SK-MEL-5 (cell line): Measurements from ENCODE around the gene SPRYD3. TPM values are rescaled to one million over a fixed set of nuclear protein-coding genes. Genes with fewer than 3 reads are reported as not detected.
A peak's percentile ranks its signal among the peaks of the same experiment; 100 is the strongest.

Experiments
- DNase-seq: peaks from one replicate; pipeline ENCODE4 v3.0.0-alpha.2; 2016; ENCODE audit warnings: low read depth, low spot score
- in situ Hi-C: cut with HindIII; loops from 2 replicates; pipeline ENCODE4 v1.10.0; 2016; ENCODE audit warnings: low sequenced_read_pairs, high pct_unique_total_duplicates, low pct_unique_long_range_greater_than_20kb
- total RNA-seq: library from RNA; depleted of rRNA; stranded (reverse); fragments of >200 nt; shearing (Covaris generic); gene quantifications from 2 replicates; pipeline ENCODE4 v1.2.3, GENCODE V29; 2014

The SPRYD3 gene
- total RNA-seq, 1 experiment from 2014 or later, result 31.8 TPM

DNA sequence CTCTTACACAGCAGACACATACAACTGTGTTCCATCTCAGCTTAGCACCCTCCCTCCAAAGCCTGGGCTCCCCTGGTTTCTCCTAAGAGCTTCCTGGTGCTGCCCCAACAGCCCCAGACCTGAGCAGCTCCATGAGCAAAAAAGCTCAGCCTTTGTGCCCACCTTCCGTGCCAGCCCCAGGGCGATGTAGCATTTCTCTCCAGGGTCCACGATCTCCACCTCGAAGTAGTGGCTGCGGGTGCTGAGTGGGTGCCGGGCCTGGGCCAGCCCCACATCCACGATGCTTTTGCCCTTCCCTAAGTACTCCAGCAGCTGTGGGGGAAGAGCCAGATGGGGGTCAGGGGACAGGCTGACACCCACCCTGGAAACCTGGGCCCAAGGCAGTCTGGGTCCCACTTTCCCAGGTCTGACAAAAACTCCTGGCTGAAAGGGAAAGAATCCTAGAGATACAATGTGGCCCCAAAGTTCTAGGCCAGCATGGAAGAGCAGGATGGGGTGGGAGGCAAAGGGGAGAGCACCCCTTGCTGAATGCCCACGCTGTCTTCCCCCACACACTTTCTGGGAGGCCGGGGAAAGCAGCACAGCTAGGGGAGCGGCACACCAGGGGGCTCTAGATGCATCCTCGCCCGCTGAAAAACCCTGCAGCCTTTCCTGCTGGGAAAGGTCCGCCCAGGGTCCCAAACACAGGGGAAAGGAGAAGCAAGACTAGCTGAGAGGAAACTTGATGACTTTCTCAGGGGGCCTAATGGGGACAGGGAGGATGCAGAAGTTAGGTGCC lies 11.0 kb downstream of the SPRYD3 start:
- in situ Hi-C loops, result no loop called here

DNA sequence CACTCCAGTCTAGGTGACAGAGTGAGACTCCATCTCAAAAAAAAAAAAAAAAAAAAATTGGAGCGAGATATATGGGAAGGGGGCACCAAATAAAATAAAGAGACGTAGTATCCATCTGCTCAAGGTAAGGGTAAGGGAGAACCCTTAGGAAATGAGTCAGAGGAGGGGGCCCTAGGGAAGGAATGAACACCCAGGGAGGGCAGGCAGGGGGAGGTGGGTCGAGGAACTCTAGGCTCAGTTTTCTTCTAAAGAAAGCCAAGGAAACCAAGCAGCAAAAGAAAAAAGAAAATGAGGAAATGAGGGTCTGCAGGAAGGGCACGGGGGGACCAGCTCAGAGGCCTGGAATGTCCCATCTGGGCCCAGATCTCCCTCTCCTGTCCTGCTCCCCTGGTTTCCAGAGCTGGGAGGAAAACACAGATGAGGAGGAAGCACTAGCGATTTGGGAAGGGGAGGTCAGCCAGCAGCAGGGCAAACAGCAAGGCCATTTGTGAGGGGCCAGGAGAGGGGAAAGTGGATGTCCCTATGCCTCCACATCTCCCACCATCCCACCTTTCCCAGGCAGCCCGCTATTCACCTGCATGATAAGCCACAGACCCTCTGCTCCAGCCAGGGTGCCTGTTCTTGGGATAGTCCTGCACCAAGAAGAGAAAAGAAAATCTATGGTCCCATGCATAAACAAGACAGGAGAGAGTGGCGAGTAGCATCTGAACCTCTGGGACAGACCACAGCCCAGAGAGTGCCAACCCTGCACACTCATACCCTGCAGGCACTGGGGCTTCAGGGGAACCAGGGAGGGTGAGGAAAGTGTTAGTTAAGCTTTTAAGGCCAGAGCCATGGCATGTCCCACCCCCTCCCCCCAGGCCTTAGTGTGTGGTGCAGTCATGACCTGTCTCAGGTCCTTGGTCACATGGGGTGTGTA lies 11.9 kb downstream of the SPRYD3 start:
- DNase-seq, result no peak
- in situ Hi-C loops, result no loop called here

More for the DNA sequence above, 11.0 kb downstream of the SPRYD3 start:
- no peak for DNase-seq

DNA sequence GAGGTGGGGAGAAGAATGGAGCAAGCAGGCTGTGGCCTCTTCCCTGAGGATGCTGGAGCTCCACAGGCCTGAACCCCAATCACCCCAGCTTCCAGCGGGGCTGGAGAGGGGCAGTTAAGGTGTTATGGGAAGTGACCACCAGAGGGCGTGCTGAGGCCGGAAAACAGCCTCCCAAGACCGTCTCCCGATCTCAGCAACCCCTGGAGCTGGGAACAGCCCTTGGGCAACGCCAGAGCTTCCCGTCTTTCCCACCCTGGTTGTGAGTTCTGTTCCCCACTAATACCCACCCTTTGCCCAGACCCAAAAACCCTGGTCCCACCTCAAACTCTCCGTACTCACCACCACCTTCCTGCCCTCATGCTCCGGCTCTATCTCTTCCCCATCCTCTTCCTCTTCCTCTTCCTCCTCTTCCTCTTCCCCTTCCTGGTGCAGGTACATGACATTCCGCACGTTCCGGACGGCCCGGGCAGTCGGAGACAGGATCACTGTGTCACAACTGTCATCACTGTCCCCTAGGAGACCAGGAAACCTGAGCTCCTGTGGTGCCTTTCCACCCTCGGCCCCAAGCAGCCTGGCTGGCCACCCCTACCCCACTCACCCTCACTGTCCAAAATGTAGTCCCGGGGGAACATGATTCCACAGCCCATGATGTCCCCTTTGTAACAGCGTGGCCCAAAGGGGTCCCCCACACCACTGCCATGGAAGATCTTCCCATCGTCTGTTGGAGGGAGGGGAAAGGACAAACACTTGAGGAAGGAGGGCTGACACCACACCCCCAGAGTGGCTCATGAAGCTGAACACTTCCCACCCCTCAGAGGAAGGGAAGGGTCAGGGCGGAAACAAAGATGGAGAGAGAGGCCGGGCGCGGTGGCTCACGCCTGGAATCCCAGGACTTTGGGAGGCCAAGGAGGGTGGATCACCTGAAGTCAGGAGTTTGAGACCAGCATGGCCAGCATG lies 12.9 kb downstream of the SPRYD3 start:
- peak; percentile 75 for DNase-seq
- in situ Hi-C loops, result no loop called here

DNA sequence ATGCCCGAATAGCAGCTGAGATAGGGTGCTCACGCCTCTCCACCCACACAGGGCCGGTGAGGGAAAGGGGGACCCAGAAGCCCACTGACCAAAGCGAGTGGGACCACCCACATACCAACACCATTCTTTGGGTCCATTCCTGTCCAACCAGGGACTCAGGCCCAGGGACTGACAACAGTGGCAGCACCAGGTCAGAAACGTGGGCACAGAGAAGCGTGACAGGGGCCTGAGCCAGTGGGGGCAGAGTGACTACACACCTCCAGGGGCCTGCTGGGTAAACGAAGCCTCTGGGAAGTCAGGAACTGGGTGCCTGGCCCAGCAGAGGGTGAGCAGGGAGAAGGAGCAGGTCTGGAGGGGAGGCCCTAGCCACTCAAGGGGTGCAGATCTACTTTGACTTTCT lies 13.7 kb downstream of the SPRYD3 start:
- in situ Hi-C loops, result no loop called here
- no peak for DNase-seq

DNA sequence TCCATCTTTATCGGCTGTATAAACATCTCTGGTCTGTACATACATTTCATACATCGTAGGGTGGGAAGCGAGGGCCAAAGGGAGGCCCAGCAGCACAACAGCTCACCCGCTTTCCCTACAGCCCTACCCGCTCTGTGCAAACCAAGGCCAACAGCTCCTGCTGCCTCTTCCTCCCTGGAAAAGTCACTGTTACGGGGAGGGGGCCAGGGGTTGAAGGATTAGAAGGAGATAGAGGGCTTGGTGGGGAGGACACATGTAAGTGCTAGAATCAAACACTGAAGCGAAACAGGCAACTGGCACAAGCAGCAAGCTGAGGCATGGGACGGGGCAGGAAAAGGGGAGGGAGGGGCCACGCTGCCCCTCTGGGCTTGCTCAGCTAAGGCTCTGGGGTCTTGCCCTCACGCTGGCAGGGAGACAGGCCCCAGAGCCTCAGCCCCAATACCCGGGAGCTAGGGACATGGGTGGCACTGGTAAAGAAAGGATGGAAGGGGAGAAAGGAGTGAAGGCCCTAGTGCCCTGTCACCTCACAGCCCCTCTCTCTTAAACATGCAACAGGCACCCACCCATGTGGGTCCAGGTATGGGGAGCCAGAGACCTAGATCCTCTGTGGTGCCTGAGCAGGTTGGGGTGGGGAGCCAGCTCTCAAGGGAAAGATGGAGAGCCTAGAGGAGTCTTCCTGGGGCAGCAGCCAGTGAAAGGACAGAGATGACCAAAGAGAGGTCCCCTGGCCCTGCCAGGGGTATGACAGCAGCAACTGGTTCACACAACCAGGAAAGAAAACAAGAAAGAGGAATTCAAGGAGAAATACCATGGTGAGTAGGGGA lies 14.4 kb downstream of the SPRYD3 start:
- DNase-seq, result no peak
- in situ Hi-C loops, result no loop called here

DNA sequence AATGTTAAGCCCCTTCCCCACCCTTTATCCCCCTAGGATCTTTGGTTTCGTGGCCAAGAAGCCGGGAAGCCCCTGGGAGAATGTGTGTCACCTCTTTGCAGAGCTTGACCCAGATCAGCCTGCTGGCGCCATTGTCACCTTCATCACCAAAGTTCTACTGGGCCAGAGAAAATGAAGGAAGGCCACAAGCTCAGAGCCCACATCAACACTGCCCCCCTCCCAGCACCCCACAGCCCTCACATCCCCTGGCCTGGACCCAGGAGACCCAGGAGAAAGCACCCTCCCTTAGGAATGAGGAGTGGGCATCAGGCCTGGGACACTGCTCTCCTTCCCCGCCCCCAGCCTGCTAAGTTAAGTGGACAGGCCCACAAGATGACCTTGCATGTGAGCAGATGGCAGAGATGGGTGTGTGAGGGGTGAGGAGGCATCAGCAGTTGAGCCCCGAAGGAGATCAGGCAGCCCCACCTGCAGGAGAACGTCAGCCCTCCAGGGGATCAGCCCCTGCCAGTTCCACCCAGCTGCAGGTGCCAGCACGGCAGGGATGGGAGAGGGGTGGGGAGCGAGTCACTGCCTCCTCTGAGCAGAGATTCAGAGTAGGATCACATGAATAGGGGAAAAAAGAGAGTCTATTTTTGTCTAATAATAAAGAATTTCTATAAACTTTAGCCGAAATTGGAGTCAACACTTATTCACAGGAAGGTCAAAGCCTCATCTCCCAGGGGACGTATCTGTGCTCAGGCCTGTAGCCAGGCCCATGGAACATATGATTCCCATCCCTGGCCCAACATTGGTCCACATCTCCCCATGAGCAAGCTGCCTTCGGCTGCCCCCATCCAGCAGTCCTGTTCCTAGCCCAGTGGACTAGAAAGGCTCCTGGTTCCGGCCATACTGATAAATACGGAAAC lies 15.2 kb downstream of the SPRYD3 start:
- in situ Hi-C loops, result no loop called here
- no peak for DNase-seq

DNA sequence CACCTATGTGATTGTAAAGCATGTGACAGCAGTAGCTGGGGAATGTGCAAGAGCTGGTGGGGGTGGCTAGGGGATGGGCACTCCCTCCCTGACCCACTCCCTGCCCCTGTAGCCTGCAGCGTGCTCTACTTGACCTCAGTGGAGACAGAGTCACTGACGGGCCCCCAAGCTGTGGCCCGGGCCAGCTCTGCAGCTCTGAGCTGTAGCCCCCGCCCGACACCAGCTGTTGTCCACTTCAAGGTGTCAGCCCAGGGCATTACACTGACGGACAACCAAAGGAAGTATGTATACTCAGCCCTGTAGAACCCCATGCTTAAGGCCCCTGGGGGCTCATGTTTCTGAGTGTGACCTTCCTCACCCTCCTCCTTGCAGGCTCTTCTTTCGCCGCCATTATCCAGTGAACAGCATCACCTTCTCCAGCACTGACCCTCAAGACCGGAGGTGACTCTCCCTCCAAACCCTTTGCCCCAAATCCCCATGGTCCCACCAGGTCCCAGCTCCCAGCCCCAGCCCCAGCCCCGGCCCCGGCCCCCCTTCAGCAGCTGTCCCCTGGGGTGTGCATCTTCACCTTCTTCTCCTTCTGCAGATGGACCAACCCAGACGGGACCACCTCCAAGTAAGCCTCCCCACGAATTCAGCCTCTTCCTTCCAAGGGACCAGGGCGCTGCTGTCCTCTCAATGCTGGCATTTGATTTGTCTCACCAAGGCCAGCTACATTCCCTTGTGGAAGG lies 16.0 kb downstream of the SPRYD3 start:
- no peak for DNase-seq
- in situ Hi-C loops, result no loop called here

DNA sequence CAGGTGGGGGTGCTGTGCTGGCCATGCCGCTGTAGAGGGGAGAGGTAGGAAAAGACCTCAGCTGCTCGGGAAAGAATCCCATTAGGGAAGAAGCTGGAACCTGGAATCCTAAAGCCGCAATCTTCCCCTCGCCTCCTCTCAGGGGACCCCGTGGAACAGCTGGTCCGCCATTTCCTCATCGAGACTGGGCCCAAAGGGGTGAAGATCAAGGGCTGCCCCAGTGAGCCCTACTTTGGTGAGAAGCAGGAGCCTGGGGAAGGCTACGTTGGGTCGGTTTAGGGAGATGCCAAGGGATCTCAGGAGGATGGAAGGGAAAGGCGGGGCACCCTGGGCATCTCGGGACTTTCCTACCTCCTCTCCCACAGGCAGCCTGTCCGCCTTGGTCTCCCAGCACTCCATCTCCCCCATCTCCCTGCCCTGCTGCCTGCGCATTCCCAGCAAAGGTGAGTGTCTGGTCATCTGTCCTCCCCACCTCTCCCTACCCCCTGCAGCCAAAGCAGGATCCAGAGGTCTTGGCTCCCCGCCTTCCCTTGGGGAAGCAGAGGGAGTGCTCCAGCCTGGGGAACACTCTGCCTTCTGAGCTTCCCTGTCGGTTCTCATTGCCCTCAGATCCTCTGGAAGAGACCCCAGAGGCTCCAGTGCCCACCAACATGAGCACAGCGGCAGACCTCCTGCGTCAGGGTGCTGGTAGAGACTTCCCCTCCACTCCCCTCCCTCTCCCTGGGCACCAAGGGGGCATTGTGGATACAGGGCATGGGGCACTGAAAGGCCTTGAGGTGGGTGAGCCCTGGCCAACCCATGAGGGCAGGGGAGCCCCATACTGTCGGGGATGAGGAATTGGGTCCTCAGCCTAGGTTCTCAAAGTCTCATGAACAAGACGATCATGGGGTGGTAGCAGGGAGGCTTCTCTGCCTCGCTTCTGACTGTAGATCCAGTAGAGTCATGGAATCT lies 16.9 kb downstream of the SPRYD3 start:
- in situ Hi-C loops, result no loop called here
- no peak for DNase-seq

DNA sequence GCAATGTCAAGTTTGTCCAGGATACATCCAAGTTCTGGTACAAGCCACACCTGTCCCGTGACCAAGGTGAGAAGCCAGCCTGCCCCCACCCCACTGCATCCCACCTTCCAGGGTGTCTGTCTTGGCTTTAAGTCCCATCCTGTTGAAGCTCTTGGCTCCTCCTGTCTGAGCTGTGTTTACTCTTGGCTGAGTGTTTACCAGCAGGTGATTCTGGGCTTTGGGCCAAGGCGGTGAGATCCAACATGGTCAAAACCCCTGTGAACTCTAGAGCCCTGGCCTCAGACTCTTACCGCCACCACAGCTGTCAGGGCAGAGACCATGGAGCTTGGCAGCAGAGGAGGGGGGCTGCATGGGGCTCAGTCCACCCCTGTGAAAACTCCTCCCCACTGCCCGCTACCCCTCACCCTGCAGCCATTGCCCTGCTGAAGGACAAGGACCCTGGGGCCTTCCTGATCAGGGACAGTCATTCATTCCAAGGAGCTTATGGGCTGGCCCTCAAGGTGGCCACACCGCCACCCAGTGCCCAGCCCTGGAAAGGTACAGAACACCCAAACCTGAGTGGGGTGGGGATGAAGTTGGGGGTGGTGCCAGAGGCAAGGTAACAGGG lies 17.7 kb downstream of the SPRYD3 start:
- in situ Hi-C loops, result no loop called here
- no peak for DNase-seq

DNA sequence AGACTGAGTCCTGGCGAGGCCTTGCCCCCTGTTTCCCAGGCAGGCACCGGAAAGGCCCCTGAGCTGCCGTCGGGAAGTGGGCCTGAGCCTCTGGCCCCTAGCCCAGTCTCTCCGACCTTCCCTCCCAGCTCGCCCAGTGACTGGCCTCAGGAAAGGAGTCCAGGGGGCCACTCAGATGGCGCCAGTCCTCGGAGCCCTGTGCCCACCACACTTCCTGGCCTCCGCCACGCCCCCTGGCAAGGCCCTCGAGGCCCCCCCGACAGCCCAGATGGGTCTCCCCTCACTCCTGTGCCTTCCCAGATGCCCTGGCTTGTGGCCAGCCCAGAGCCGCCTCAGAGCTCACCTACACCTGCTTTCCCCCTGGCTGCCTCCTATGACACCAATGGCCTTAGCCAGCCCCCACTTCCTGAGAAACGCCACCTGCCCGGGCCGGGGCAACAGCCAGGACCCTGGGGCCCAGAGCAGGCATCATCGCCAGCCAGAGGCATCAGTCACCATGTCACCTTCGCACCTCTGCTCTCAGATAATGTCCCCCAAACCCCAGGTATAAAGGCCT lies 18.4 kb downstream of the SPRYD3 start:
- DNase-seq, result no peak
- in situ Hi-C loops, result no loop called here

DNA sequence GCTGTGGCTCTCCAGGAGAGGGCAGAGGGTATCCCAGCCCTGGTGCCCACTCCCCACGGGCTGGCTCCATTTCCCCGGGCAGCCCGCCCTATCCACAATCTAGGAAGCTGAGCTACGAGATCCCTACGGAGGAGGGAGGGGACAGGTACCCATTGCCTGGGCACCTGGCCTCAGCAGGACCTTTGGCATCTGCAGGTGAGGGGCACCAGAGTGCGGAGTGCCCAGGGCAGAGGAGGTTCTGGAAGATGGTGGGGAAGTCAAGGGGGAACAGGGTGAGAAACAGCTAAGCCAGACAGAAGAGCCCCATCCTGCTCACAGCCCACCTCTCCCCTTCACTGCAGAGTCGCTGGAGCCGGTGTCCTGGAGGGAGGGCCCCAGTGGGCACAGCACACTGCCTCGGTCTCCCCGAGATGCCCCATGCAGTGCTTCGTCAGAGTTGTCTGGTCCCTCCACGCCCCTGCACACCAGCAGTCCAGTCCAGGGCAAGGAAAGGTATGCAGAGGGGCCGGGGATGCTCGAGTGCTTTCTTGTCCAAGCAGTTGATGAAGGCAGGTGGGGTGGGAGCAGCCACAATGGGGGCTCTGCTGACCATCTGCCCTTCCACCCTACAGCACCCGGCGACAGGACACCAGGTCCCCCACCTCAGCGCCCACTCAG lies 19.0 kb downstream of the SPRYD3 start:
- in situ Hi-C loops, result no loop called here
- no peak for DNase-seq

DNA sequence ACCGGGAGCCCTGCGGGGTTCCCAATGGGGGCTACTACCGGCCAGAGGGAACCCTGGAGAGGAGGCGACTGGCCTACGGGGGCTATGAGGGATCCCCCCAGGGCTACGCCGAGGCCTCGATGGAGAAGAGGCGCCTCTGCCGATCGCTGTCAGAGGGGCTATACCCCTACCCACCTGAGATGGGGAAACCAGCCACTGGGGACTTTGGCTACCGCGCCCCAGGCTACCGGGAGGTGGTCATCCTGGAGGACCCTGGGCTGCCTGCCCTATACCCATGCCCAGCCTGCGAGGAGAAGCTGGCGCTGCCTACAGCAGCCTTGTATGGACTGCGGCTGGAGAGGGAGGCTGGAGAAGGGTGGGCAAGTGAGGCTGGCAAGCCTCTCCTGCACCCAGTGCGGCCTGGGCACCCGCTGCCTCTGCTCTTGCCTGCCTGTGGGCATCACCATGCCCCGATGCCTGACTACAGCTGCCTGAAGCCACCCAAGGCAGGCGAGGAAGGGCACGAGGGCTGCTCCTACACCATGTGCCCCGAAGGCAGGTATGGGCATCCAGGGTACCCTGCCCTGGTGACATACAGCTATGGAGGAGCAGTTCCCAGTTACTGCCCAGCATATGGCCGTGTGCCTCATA lies 19.6 kb downstream of the SPRYD3 start:
- in situ Hi-C loops, result no loop called here
- no peak for DNase-seq
